HEK293T (cell line): ENCODE measurements around the gene SIGMAR1.

Experiments
- BHLHE40 ChIP-seq: fragments of 450-650 bp; IDR thresholded peaks from 2 replicates; pipeline ENCODE4 v1.6.1; 2016; ENCODE audit warnings: mild to moderate bottlenecking, moderate library complexity, borderline replicate concordance
- ELF4 ChIP-seq: fragments of 450-650 bp; IDR thresholded peaks from 2 replicates; pipeline ENCODE4 v1.6.1; 2017; ENCODE audit warnings: antibody characterized with exemption
- FOXK2 ChIP-seq: fragments of 450-650 bp; IDR thresholded peaks from 2 replicates; pipeline ENCODE4 v1.6.1; 2016; ENCODE audit warnings: mild to moderate bottlenecking
- HDGF ChIP-seq: fragments of 450-650 bp; IDR thresholded peaks from 2 replicates; pipeline ENCODE4 v1.6.1; 2017; ENCODE audit warnings: antibody characterized with exemption, borderline replicate concordance

DNA sequence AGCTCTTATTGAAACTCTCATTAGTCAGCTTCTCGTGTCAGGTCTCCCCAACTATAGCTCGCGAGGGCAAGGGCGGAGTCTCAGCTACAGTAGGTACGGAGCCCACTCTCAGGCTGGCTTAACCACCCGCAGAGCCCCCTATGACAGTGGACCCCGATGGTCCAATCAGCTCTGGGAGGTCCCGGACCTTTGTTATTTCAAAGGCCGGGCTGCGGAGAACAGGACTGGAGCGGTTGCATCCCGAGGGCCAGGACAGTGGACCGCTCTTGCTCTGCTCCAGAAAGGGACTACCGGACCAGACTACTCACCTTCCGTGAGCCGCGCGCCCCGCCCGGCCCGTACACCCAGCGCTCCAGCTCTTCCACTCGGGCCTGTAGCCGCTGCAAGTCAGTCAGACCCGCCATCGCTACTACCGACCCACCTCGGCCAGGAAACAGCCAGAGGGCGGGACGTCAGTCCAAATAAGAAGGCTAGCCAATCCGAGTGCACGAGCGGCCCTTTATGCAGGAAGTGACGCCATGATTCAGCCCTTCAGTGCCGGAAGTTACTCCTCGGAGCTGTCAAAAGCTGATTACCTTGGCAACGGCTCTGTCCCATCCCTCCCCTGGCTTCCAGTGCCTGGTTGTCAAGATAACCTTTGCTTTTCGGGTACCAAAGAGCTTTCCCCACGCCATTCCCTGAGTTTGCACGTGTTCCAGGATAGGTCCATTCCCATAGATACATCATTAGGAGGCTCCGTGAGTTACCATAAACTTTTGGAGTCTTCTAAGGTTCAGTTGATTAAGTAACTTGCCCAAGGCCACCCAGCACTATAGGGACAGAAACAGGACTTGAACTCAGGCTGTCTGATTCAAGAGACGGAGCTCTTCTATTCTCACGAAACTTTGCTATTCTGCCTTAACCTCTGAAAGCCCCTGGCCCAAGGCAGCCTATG, 17.3 kb downstream of the SIGMAR1 start, which contains the start of gene DCTN3:
- TF ChIP-seq HDGF: no peak
- TF ChIP-seq FOXK2: no peak
- TF ChIP-seq BHLHE40: no peak
- peak; percentile 28; the same call in 1 of the 2 replicates for TF ChIP-seq ELF4
